ENCODE data around the gene DBN1. TPM values are rescaled to one million over a fixed set of nuclear protein-coding genes. Genes with fewer than 3 reads are reported as not detected.

The DBN1 gene
- total and polyA plus RNA-seq, 2 experiments from 2014 or later, result 106 to 290 TPM

DNA sequence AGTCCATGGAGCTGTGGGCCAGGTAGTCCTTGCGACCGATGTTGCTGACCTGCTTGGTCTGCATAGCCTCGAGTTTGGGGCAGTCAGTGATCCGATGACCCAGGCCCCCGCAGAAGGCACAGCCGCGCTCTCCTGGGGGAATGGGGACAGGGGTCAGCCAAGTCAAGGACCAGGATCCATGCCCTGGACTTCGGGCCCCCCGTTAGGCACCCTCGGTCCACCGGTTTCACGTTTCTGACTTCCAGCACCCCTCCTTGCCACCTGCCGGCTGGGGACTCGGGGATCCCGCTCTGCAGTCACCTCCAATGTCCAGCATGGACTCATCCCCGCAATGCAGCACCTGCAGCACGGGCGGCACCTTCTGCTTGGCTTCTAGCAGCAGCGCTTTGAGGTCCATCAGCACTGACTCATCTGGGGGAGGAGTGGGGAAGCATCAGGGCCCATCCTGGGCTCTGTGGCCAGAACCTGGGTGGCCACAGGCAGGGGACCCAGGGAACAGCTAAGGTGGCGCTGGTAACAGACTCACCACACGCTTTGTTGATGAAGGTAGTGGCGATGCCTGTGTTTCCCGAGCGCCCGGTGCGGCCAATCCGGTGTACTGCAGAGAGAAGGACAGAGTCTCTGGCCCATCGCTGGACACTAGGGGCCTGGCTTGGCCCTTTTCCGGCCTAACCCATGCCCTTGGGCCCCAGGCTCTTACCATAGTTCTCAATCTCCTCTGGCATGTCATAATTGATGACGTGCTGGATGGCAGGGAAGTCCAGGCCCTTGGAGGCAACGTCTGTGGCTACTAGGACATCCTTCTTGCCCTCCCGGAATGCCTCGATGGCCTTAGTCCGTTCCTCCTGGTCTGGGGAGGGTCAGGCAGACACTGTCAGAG, 38.6 kb upstream of the DBN1 start:
- Mint-ChIP-seq H3K4me3 (no peak overlapping the region), H3K9me3 (peaks cover 2% of the 10 kb centered on the region; the same call in 2 of the 3 replicates), H3K27me3 (ENCODE audit: insufficient read depth, low read depth, poor library complexity) (peaks cover 24% of the 10 kb centered on the region), H3K4me1 (peaks cover 31% of the 10 kb centered on the region), H3K27ac (no peak overlapping the region), H3K36me3 (ENCODE audit: low read depth) (peaks cover 76% of the 10 kb centered on the region)
- Histone ChIP-seq H4K20me1 (replicated peaks; ENCODE audit: insufficient read depth) (no peaks in the 10 kb centered on the region; the same call in 1 of the 2 replicates), H3K4me1 (ENCODE audit: insufficient read depth) (peaks cover 15% of the 10 kb centered on the region), H3F3A (replicated peaks; ENCODE audit: low read depth) (peaks cover 5% of the 10 kb centered on the region; the same call in 1 of the 2 replicates), H3K27ac (ENCODE audit: low read depth) (no peak overlapping the region), H3K36me3 (ENCODE audit: insufficient read depth) (peaks cover 13% of the 10 kb centered on the region), H2AFZ (no peak overlapping the region), H3K4me2 (no peak overlapping the region), H3K27me3 (ENCODE audit: insufficient read depth) (no peaks in the 10 kb centered on the region), H3K79me2 (replicated peaks; ENCODE audit: insufficient read depth) (peaks cover 16% of the 10 kb centered on the region), H3K4me3 (no peak overlapping the region), H3K9me2 (ENCODE audit: insufficient read depth) (no peaks in the 10 kb centered on the region)
- no peak for TF ChIP-seq ZNF331 (CRISPR knock-in tag; IDR thresholded peaks at IDR 0.05; ENCODE audit: low read depth)
- TF ChIP-seq EZH2phosphoT487 (IDR thresholded peaks at IDR 0.05; ENCODE audit: unreplicated experiment), result no peak
- TF ChIP-seq ZNF114 (CRISPR knock-in tag; IDR thresholded peaks at IDR 0.05), result no peak
- TF ChIP-seq ZNF462 (CRISPR knock-in tag; IDR thresholded peaks at IDR 0.05), result no peak
- ATAC-seq (no peak), DNase-seq (ENCODE audit: low spot score) (no peak)

DNA sequence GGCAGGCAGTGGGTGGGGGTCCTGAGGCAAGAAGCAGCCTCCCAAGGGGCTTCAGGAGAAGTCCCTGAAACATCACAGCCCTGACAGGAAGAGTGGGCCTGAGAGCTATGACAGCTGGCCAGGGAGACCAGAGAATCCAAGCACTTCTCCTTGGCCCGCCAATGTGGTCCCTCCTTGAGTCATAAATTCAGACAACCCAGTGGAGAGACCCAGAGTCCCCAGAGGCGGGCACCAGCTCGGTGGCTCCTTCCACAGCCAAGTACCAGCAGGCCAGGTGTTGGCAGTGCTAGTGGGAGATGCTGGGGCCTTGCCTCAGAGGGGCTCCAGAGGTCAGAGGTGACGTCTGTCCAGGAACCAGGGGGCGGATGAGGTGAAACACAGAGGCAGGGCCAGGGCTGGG, 37.7 kb upstream of the DBN1 start:
- no peak overlapping the region for H3K4me3 ChIP-seq
- H4K20me1 ChIP-seq (replicated peaks; ENCODE audit: insufficient read depth), result no peaks in the 10 kb centered on the region; the same call in 1 of the 2 replicates
- H3K27ac ChIP-seq (ENCODE audit: low read depth), result no peak overlapping the region
- H3K4me1 ChIP-seq (ENCODE audit: insufficient read depth), result peaks cover 15% of the 10 kb centered on the region
- ATAC-seq, result no peak
- peaks cover 72% of the 10 kb centered on the region for H3K36me3 Mint-ChIP-seq (ENCODE audit: low read depth)
- peaks cover 17% of the 10 kb centered on the region for H3K27me3 Mint-ChIP-seq (ENCODE audit: insufficient read depth, low read depth, poor library complexity)
- H3K4me3 Mint-ChIP-seq, result no peak overlapping the region
- peaks cover 29% of the 10 kb centered on the region for H3K4me1 Mint-ChIP-seq
- no peak overlapping the region for H3K4me2 ChIP-seq
- H3K9me2 ChIP-seq (ENCODE audit: insufficient read depth), result no peaks in the 10 kb centered on the region
- no peak overlapping the region for H2AFZ ChIP-seq
- H3K27ac Mint-ChIP-seq, result no peak overlapping the region
- peaks cover 13% of the 10 kb centered on the region for H3K36me3 ChIP-seq (ENCODE audit: insufficient read depth)
- H3F3A ChIP-seq (replicated peaks; ENCODE audit: low read depth), result peaks cover 5% of the 10 kb centered on the region; the same call in 1 of the 2 replicates
- peaks cover 13% of the 10 kb centered on the region for H3K79me2 ChIP-seq (replicated peaks; ENCODE audit: insufficient read depth)
- peaks cover 2% of the 10 kb centered on the region; the same call in 1 of the 3 replicates for H3K9me3 Mint-ChIP-seq
- DNase-seq (ENCODE audit: low spot score), result no peak
- no peaks in the 10 kb centered on the region for H3K27me3 ChIP-seq (ENCODE audit: insufficient read depth)
- TF ChIP-seq REST (IDR thresholded peaks at IDR 0.05; ENCODE audit: unreplicated experiment) (no peak), POLR2AphosphoS5 (IDR thresholded peaks at IDR 0.05; ENCODE audit: low read depth) (no peak), EZH2 (IDR thresholded peaks at IDR 0.05; ENCODE audit: low read depth, unreplicated experiment) (no peak), JUNB (IDR thresholded peaks at IDR 0.05; ENCODE audit: unreplicated experiment) (no peak), STAT1 (IDR thresholded peaks at IDR 0.05; ENCODE audit: unreplicated experiment) (no peak), ZNF114 (CRISPR knock-in tag; IDR thresholded peaks at IDR 0.05) (no peak)
